OCI-LY7 (cell line): ENCODE data around the gene PLXNA1. TPM values are rescaled to one million over a fixed set of nuclear protein-coding genes. Genes with fewer than 3 reads are reported as not detected.

Experiments used
- BruUV-seq: library from RNA; stranded (reverse); fragments of 400-500 nt; replicated peaks from 2 replicates; lab custom pipeline; 2021; lab: Mats Ljungman, UMichigan
- CTCF ChIA-PET: fragments of 300-600 bp; sonication (Branson Sonifier 250); formaldehyde crosslinking; loops from one replicate; lab custom pipeline; 2022; ENCODE audit warnings: antibody characterized with exemption; ENCODE audit not compliant: unreplicated experiment; lab: Charles Lee
- POLR2A ChIA-PET: fragments of 300-600 bp; sonication (Branson Sonifier 250); formaldehyde crosslinking; loops from one replicate; lab custom pipeline; 2022; ENCODE audit warnings: antibody characterized with exemption; lab: Charles Lee
- DNase-seq: peaks from one replicate; pipeline ENCODE4 v3.0.0-alpha.2; 2015; ENCODE audit warnings: low spot score
- H2AFZ ChIP-seq: fragments of 200-600 bp; sonication (generic), shearing (Covaris generic); 2 replicates; pipeline ENCODE4 v1.6.1; 2014; ENCODE audit warnings: mild to moderate bottlenecking, antibody characterized with exemption, low read length, moderate library complexity
- H3K27ac ChIP-seq: fragments of 200-600 bp; sonication (generic); 2 replicates; pipeline ENCODE4 v1.5.1; 2014; ENCODE audit warnings: mixed run types, low read depth, mild to moderate bottlenecking, moderate library complexity, low read length, inconsistent platforms; ENCODE audit not compliant: poor library complexity, severe bottlenecking
- H3K36me3 ChIP-seq: fragments of 200-600 bp; sonication (generic); 2 replicates; pipeline ENCODE4 v1.6.1; 2014; ENCODE audit warnings: mild to moderate bottlenecking, antibody characterized with exemption, low read length, moderate library complexity, mixed read lengths; ENCODE audit not compliant: insufficient read depth
- H3K4me1 ChIP-seq: fragments of 200-600 bp; sonication (generic); 2 replicates; pipeline ENCODE4 v1.5.1; 2014; ENCODE audit warnings: mild to moderate bottlenecking, low read length; ENCODE audit not compliant: insufficient read depth, poor library complexity, severe bottlenecking
- H3K4me2 ChIP-seq: fragments of 200-600 bp; sonication (generic); 2 replicates; pipeline ENCODE4 v1.6.1; 2014; ENCODE audit warnings: mild to moderate bottlenecking, low read length
- H3K4me3 ChIP-seq: fragments of 200-600 bp; sonication (generic); 2 replicates; pipeline ENCODE4 v1.5.1; 2014; ENCODE audit warnings: mild to moderate bottlenecking, low read depth, low read length; ENCODE audit not compliant: poor library complexity, severe bottlenecking
- H3K79me2 ChIP-seq: fragments of 200-600 bp; sonication (generic); 2 replicates; pipeline ENCODE4 v1.6.1; 2016; ENCODE audit warnings: low read depth, mild to moderate bottlenecking, low read length, moderate library complexity, mixed read lengths; ENCODE audit not compliant: insufficient read depth
- H3K9me2 ChIP-seq: fragments of 200-600 bp; sonication (generic); 2 replicates; pipeline ENCODE4 v1.6.1; 2016; ENCODE audit warnings: mild to moderate bottlenecking, low read length, mixed read lengths; ENCODE audit not compliant: insufficient read depth
- H3K9me3 ChIP-seq: fragments of 200-600 bp; sonication (generic); 2 replicates; pipeline ENCODE4 v1.6.1; 2014; ENCODE audit warnings: mild to moderate bottlenecking, mixed run types, low read length, mixed read lengths
- H4K20me1 ChIP-seq: fragments of 200-600 bp; sonication (generic); 2 replicates; pipeline ENCODE4 v1.6.1; 2014; ENCODE audit warnings: mild to moderate bottlenecking, antibody characterized with exemption, low read length, moderate library complexity, mixed read lengths; ENCODE audit not compliant: insufficient read depth
- CTCF ChIP-seq: fragments of 200-600 bp; sonication (generic); conservative IDR thresholded peaks from 2 replicates; pipeline ENCODE4 v1.5.1; 2014; ENCODE audit warnings: mild to moderate bottlenecking, antibody characterized with exemption, low read length, moderate library complexity, mixed read lengths
- EZH2phosphoT487 ChIP-seq: fragments of 200-600 bp; sonication (generic); IDR thresholded peaks from 2 replicates; pipeline ENCODE4 v1.6.1; 2018; ENCODE audit warnings: low read depth, borderline replicate concordance, mild to moderate bottlenecking, mixed run types, antibody characterized with exemption, low read length, moderate library complexity, mixed read lengths
- intact Hi-C: fragments of 100-400 bp; cut with micrococcal nuclease; formaldehyde crosslinking; loops from one replicate; pipeline ENCODE4 v1.10.0; 2022; ENCODE audit not compliant: unreplicated experiment
- total RNA-seq, 2 experiments: library from RNA; depleted of rRNA in 1 of 2; stranded (reverse); fragments of >200 nt in 1 of 2; shearing (Covaris generic) in 1 of 2; gene quantifications; 2 replicates each; pipeline ENCODE4 v1.2.3, GENCODE V29; 2014 to 2022

The PLXNA1 gene
- total RNA-seq, 2 experiments from 2014 or later: 3.6 to 4.4 TPM

- no peaks in the 10 kb centered on the region for H3K36me3 ChIP-seq
- no peak overlapping the region for H2AFZ ChIP-seq
- intact Hi-C loops: no loop called here
- no peaks in the 10 kb centered on the region for H4K20me1 ChIP-seq
- no peak overlapping the region for H3K4me2 ChIP-seq
- TF ChIP-seq EZH2phosphoT487 (no peak), CTCF (no peak)
- no peak overlapping the region for H3K4me3 ChIP-seq
- H3K27ac ChIP-seq: no peak overlapping the region
- no peaks in the 10 kb centered on the region for H3K79me2 ChIP-seq
- no peak for DNase-seq
- no TSS peak for BruUV-seq
- no peaks in the 10 kb centered on the region for H3K9me3 ChIP-seq
- ChIA-PET CTCF (no interaction called here), POLR2A (no interaction called here)
- no peaks in the 10 kb centered on the region for H3K9me2 ChIP-seq
- H3K4me1 ChIP-seq: no peaks in the 10 kb centered on the region
Observed at GRCh38 chr3:126934991-126935390, 47.9 kb upstream of the PLXNA1 start.

DNA sequence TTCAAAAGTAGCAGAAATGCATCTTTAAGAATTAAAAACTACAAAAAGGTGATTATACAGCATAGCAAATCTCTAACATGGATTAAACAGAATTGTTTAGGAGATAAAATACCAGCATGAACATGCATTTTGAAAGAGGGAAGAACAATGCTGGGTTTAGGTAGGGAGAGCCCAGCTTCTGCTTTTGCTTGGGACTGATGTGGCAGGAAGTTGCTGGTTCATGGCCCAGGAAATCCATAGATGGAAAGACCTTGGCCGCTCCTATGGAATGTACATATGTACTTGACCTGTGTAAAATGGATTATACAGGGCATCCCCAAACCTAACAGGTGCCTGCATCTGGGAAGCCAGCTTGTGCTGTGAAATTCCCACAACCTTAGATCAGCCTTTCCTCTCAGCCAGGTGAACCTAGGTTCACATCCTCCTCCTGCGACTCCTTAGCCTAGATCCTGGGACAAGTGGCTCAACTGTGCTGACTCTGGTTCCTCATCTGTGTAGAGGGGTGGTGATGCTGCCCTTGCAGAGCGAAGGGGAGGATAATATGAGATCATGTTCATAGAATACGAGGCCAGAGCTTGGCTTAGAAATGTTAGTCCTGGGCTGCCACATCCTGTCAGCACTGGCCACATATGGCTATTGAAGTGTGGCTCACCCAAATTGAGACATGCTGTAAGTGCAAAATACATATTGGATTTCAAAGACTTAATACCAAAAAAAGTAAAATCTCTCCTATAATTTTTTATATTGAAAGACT is 47.0 kb upstream of the PLXNA1 start:
- intact Hi-C loops: no loop called here
- Histone ChIP-seq H3K79me2 (no peaks in the 10 kb centered on the region), H3K9me2 (no peaks in the 10 kb centered on the region), H3K27ac (no peak overlapping the region), H4K20me1 (no peaks in the 10 kb centered on the region), H2AFZ (no peak overlapping the region), H3K36me3 (no peaks in the 10 kb centered on the region), H3K4me1 (no peaks in the 10 kb centered on the region), H3K9me3 (no peaks in the 10 kb centered on the region), H3K4me2 (no peak overlapping the region), H3K4me3 (no peak overlapping the region)
- DNase-seq: no peak
- POLR2A ChIA-PET: no interaction called here
- no TSS peak for BruUV-seq
- TF ChIP-seq EZH2phosphoT487 (no peak), CTCF (no peak)
- CTCF ChIA-PET: no interaction called here

DNA sequence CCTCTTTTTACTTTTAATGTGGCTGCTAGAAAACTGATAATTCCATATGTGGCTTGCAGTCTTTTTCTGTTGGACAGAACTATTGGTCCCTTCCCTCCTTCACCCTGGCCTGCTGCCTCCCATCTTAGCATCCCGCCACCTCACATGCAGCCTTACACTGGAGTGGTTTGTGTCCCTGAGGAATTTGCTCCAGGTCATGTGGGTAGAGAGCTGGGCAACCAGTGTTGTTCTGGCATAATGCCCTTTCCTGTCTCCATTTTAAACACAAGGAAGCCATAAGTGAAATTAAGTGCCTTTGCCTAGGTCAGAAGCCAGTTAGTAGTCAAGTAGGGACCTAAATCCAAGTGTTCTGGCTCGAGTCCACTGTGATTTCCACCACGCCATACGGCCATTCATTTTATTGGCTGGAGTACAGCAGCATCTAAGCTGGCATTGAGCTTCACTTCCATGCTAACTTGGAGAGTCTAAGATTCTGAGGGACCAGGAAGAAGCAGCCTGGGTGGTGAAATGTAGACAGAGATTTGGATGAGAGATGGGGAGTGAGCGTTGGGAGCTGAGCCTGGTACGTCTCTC is 46.0 kb upstream of the PLXNA1 start:
- intact Hi-C loops: no loop called here
- H3K4me3 ChIP-seq: no peak overlapping the region
- H3K4me2 ChIP-seq: no peak overlapping the region
- no peaks in the 10 kb centered on the region for H3K9me2 ChIP-seq
- no peaks in the 10 kb centered on the region for H3K79me2 ChIP-seq
- no peaks in the 10 kb centered on the region for H4K20me1 ChIP-seq
- no peaks in the 10 kb centered on the region for H3K4me1 ChIP-seq
- no peak for DNase-seq
- POLR2A ChIA-PET: no interaction called here
- no peak overlapping the region for H2AFZ ChIP-seq
- TF ChIP-seq EZH2phosphoT487 (no peak), CTCF (no peak)
- H3K36me3 ChIP-seq: no peaks in the 10 kb centered on the region
- CTCF ChIA-PET: no interaction called here
- H3K27ac ChIP-seq: no peak overlapping the region
- no TSS peak for BruUV-seq
- no peaks in the 10 kb centered on the region for H3K9me3 ChIP-seq
